Neuronal stem cell (in vitro differentiated cells): Measurements from ENCODE around the gene KCNH4.
A peak's percentile ranks its signal among the peaks of the same experiment; 100 is the strongest.
"Not testable (repeated sequence)": the region's sequence is repeated elsewhere in the genome, so short reads cannot be mapped to it uniquely, and the experiment has no call there.

Experiments used
- DNase-seq: peaks from one replicate; pipeline ENCODE4 v3.0.0-alpha.2; 2013; ENCODE audit warnings: low spot score
- H2AFZ ChIP-seq: one replicate; pipeline ENCODE4 v1.6.1; 2013; ENCODE audit warnings: mild to moderate bottlenecking, low read length, inconsistent platforms
- H2AK5ac ChIP-seq: 2 replicates; pipeline ENCODE4 v1.6.1; 2013; ENCODE audit warnings: low read depth, mild to moderate bottlenecking, inconsistent platforms, low read length, moderate library complexity, mixed read lengths
- H2BK120ac ChIP-seq: 2 replicates; pipeline ENCODE4 v1.6.1; 2013; ENCODE audit warnings: low read depth, mild to moderate bottlenecking, inconsistent platforms, low read length, moderate library complexity, mixed read lengths
- H2BK12ac ChIP-seq: one replicate; pipeline ENCODE4 v1.6.1; 2013; ENCODE audit warnings: low read length, inconsistent platforms
- H2BK15ac ChIP-seq: 2 replicates; pipeline ENCODE4 v1.6.1; 2013; ENCODE audit warnings: mild to moderate bottlenecking, low read length, inconsistent platforms, mixed read lengths
- H2BK5ac ChIP-seq: one replicate; pipeline ENCODE4 v1.6.1; 2013; ENCODE audit warnings: inconsistent platforms, mild to moderate bottlenecking, low read length, moderate library complexity
- H3K14ac ChIP-seq: one replicate; pipeline ENCODE4 v1.6.1; 2013; ENCODE audit warnings: low read length, inconsistent platforms
- H3K18ac ChIP-seq: 2 replicates; pipeline ENCODE4 v1.6.1; 2013; ENCODE audit warnings: low read length, inconsistent platforms
- H3K23ac ChIP-seq: 2 replicates; pipeline ENCODE4 v1.6.1; 2013; ENCODE audit warnings: low read depth, mild to moderate bottlenecking, mixed read lengths, low read length, inconsistent platforms; ENCODE audit not compliant: poor library complexity
- H3K27ac ChIP-seq: replicated peaks from 3 replicates; pipeline ENCODE4 v1.5.1; 2013; ENCODE audit warnings: low read length, inconsistent platforms
- H3K27me3 ChIP-seq, 3 experiments: 2 replicates each; pipeline ENCODE4 v1.6.1; 2013; ENCODE audit warnings: low read length in 3 of 3, mild to moderate bottlenecking in 2 of 3, inconsistent platforms in 1 of 3, low read depth in 1 of 3, mixed read lengths in 1 of 3, moderate library complexity in 1 of 3; ENCODE audit not compliant: control insufficient read depth in 3 of 3, insufficient read depth in 3 of 3
- H3K36me3 ChIP-seq, 2 donors: replicated peaks in 1 of 2; 2 replicates each; pipeline ENCODE4 v1.6.1; 2013; ENCODE audit warnings: low read length in 2 of 2; ENCODE audit not compliant: control insufficient read depth in 2 of 2, insufficient read depth in 2 of 2
- H3K4ac ChIP-seq: 2 replicates; pipeline ENCODE4 v1.6.1; 2013; ENCODE audit warnings: inconsistent platforms, mild to moderate bottlenecking, low read length, moderate library complexity
- H3K4me1 ChIP-seq, 2 donors: 1 replicate in 1 of 2; 2 replicates in 1 of 2; pipeline ENCODE4 v1.6.1; 2013; ENCODE audit warnings: low read length in 2 of 2, low read depth in 1 of 2; ENCODE audit not compliant: control insufficient read depth in 2 of 2, insufficient read depth in 1 of 2
- H3K4me2 ChIP-seq: one replicate; pipeline ENCODE4 v1.6.1; 2013; ENCODE audit warnings: mild to moderate bottlenecking, low read length, inconsistent platforms; ENCODE audit not compliant: insufficient read depth, poor library complexity, severe bottlenecking
- H3K4me3 ChIP-seq, 2 donors: 2 replicates each; pipeline ENCODE4 v1.5.1; 2013; ENCODE audit warnings: low read length in 2 of 2, mild to moderate bottlenecking in 2 of 2, inconsistent platforms in 1 of 2, moderate library complexity in 1 of 2
- H3K79me1 ChIP-seq: one replicate; pipeline ENCODE4 v1.6.1; 2013; ENCODE audit warnings: low read depth, mild to moderate bottlenecking, inconsistent platforms, low read length, moderate library complexity
- H3K9ac ChIP-seq: one replicate; pipeline ENCODE4 v1.6.1; 2013; ENCODE audit warnings: mild to moderate bottlenecking, low read depth, low read length, inconsistent platforms; ENCODE audit not compliant: poor library complexity
- H3K9me3 ChIP-seq, 2 donors: replicated peaks in 1 of 2; 2 replicates each; pipeline versions ENCODE3 to v1.6.1; 2013; ENCODE audit warnings: low read length in 2 of 2, mild to moderate bottlenecking in 2 of 2, inconsistent platforms in 1 of 2, low read depth in 1 of 2, mixed read lengths in 1 of 2, moderate library complexity in 1 of 2; ENCODE audit not compliant: control insufficient read depth in 2 of 2, insufficient read depth in 1 of 2
- H4K8ac ChIP-seq: one replicate; pipeline ENCODE4 v1.6.1; 2013; ENCODE audit warnings: low read depth, mild to moderate bottlenecking, inconsistent platforms, low read length, moderate library complexity
- H4K91ac ChIP-seq: one replicate; pipeline ENCODE4 v1.6.1; 2013; ENCODE audit warnings: low read length, low read depth, mild to moderate bottlenecking, inconsistent platforms; ENCODE audit not compliant: poor library complexity
- WGBS, 2 donors: extraction: QIAGEN DNeasy Blood & Tissue Kit; methylation state at CpG; one replicate each; pipeline ENCODE4 v1.1.7; 2013; ENCODE audit warnings: missing lambda C conversion rate in 2 of 2, mixed read lengths in 1 of 2; ENCODE audit not compliant: insufficient read length in 2 of 2, insufficient replicate concordance in 1 of 2; ENCODE audit errors: extremely low coverage in 2 of 2; 5-methylcytosine and 5-hydroxymethylcytosine counted together

The KCNH4 gene

DNA sequence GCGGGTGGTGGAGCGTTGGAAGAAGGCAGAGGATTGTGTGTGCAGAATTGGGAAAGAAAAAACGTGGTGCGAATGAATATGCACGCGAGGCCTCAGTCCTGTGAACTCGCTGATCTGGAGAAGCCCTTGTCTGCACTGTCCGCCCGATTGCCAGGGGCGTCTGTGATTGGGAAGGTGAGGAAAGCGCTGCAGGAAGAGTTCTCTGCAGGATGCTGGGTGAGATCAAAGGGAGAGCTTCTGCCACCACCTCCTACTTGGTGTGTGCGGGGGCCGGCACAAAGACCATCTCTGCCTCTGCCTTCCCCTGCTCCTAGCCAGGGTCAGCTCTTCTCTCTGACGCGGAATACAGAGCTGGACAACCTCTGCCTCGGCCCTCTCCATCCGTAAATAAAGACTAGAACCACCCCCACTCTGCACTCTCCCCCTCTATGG lies 25.3 kb downstream of the KCNH4 start:
- no peak overlapping the region for H3K4ac ChIP-seq
- H3K36me3 ChIP-seq: peaks cover 0 to 15% of the 10 kb centered on the region in 2 donors
- H3K4me2 ChIP-seq: peak overlapping the region; percentile 47
- H3K27me3 ChIP-seq: no peaks in the 10 kb centered on the region
- H2AK5ac ChIP-seq: peak overlapping the region; percentile 88
- peak overlapping the region; percentile 77 for H2AFZ ChIP-seq
- peaks cover 11% of the 10 kb centered on the region for H3K79me1 ChIP-seq
- WGBS, 2 donors: no CpG with 5 or more reads among the region's 17 CpGs
- H2BK15ac ChIP-seq: peak overlapping the region; percentile 21
- H3K14ac ChIP-seq: no peak overlapping the region
- no peak overlapping the region for H3K18ac ChIP-seq
- H2BK5ac ChIP-seq: no peak overlapping the region
- no peak overlapping the region for H2BK120ac ChIP-seq
- no peak overlapping the region for H3K27ac ChIP-seq
- no peak overlapping the region for H4K8ac ChIP-seq
- H4K91ac ChIP-seq: no peak overlapping the region
- H3K4me3 ChIP-seq: peak overlapping the region; percentile 28 to 71
- peaks cover 12 to 22% of the 10 kb centered on the region in 2 donors for H3K4me1 ChIP-seq
- H2BK12ac ChIP-seq: no peak overlapping the region
- no peaks in the 10 kb centered on the region for H3K9me3 ChIP-seq
- H3K23ac ChIP-seq: no peak overlapping the region
- H3K9ac ChIP-seq: no peak overlapping the region
- DNase-seq: no peak

DNA sequence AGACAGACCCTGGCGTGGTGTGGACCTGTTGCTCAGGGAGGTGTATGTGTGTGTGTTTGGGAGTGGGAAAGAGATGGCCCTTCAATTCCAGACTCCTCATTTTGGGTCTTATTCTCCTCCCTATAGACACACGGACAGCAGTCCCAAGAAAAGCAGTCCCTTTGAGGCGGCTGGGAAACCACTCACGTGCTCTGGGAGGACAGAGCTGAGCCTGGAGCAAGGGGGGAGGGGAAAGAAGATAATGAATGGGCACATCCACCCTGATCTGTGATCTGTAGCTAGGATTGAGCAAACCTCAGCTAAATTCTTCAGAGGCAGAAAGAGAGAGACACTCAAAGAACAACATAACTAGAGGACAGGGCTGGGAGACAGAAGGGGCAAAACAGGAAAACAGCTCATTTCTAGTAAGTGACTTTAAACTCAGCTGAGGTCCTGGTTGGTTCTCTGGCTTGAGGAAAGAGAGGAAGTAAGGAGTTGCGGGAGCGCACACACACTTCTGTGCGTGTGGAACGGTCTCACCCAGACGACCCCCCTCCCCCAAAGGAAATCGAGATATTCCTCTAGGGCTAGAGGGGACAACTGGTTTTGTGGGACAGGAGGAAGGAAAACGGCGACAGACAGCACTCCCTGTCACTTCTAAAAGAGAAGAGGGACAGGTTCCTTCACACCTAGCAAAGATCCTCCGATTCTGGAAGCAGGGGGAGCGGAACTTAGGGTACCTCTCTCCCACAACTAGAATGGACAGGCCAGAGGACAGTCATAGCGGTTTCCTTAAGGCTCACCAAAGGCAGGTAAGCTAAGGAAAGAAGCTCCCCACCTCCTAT lies 26.8 kb downstream of the KCNH4 start:
- Histone ChIP-seq H3K18ac (peak overlapping the region; percentile 96), H3K79me1 (peaks cover 11% of the 10 kb centered on the region), H3K23ac (no peak overlapping the region), H3K4me2 (peak overlapping the region; percentile 89), H4K91ac (no peak overlapping the region), H4K8ac (peak overlapping the region; percentile 21), H2BK12ac (no peak overlapping the region), H2AK5ac (peak overlapping the region; percentile 75), H3K27ac (no peak overlapping the region), H3K14ac (peak overlapping the region; percentile 87), H3K9ac (peak overlapping the region; percentile 93), H2AFZ (peak overlapping the region; percentile 87), H3K27me3 (no peaks in the 10 kb centered on the region), H2BK5ac (no peak overlapping the region), H2BK15ac (no peak overlapping the region), H3K9me3 (no peaks in the 10 kb centered on the region), H3K4ac (no peak overlapping the region), H3K4me3 (peak overlapping the region; percentile 87 to 97), H3K4me1 (peaks cover 9 to 10% of the 10 kb centered on the region in 2 donors), H3K36me3 (peaks cover 0 to 26% of the 10 kb centered on the region in 2 donors), H2BK120ac (no peak overlapping the region)
- no peak for DNase-seq
- no CpG with 5 or more reads among the region's 15 CpGs for WGBS, 2 donors

DNA sequence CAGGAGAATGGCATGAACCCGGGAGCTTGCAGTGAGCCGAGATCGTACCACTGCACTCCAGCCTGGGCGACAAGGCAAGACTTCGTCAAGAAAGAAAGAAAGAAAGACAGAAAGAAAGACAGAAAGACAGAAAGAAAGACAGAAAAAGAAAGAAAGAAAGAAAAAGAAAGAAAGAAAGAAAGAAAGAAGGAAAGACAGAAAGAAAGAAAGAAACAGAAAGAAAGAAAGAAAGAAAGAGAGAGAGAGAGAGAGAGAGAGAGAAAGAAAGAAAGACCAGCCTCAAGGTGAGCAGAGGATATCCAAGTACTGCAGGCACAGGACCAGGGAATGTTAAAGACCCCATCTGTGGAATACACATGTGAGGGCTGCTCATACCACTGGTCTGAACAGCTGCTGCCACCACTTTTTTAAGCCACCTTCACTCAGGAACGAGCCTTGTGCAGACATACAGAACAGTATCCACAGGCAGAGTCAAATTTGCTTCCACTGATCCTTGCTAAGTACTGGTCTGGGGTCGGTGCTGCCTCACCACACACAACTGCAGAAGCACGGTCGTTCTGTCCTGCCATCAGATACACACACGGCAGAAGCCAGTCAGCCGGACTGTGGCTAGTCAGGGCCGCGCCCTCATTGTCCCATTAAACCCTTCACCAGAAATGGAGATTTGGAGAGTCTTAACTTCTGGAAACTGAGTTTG lies 33.9 kb downstream of the KCNH4 start:
- no peak overlapping the region for H3K23ac ChIP-seq
- no peak overlapping the region for H2BK5ac ChIP-seq
- no peaks in the 10 kb centered on the region for H3K9me3 ChIP-seq
- H3K4me1 ChIP-seq: peaks cover 10 to 11% of the 10 kb centered on the region in 2 donors
- H4K8ac ChIP-seq: no peak overlapping the region
- no CpG with 5 or more reads among the region's 13 CpGs for WGBS, 2 donors
- H3K36me3 ChIP-seq: peaks cover 3 to 58% of the 10 kb centered on the region in 2 donors
- H3K27me3 ChIP-seq: no peaks in the 10 kb centered on the region
- no peak overlapping the region for H4K91ac ChIP-seq
- no peak for DNase-seq
- no peak overlapping the region for H3K4ac ChIP-seq
- no peak overlapping the region for H3K14ac ChIP-seq
- H3K18ac ChIP-seq: no peak overlapping the region
- no peak overlapping the region for H2AFZ ChIP-seq
- H2BK120ac ChIP-seq: no peak overlapping the region
- peaks cover 2% of the 10 kb centered on the region for H3K79me1 ChIP-seq
- H2AK5ac ChIP-seq: no peak overlapping the region
- H2BK12ac ChIP-seq: no peak overlapping the region
- H3K4me2 ChIP-seq: no peak overlapping the region
- no peak overlapping the region for H3K27ac ChIP-seq
- H3K9ac ChIP-seq: no peak overlapping the region
- H3K4me3 ChIP-seq: no peak overlapping the region
- H2BK15ac ChIP-seq: no peak overlapping the region

DNA sequence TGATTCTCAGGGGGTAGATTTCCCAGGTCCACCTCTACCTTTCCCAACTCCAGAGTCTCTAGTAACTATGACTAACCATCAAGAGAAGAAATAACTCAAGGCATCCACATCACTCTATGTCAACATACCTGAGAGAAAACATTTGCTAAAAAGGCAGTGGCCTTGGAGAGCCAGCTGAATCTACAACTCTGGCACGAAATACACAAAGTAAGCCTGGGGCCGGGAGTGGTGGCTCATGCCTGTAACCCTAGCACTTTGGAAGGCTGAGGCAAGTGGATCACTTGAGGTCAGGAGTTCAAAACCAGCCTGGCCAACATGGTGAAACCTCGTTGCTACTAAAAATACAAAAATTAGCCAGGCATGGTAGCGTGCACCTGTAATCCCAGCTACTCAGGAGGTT lies 37.8 kb downstream of the KCNH4 start:
- not testable (repeated sequence) for H2BK120ac ChIP-seq, H2AFZ ChIP-seq, H3K4ac ChIP-seq, H4K91ac ChIP-seq, H3K18ac ChIP-seq, DNase-seq, H3K27me3 ChIP-seq, H2BK15ac ChIP-seq, H3K4me2 ChIP-seq, H2BK5ac ChIP-seq, H3K4me3 ChIP-seq, H3K9ac ChIP-seq, H3K23ac ChIP-seq, H3K79me1 ChIP-seq, H4K8ac ChIP-seq, H2BK12ac ChIP-seq, H3K14ac ChIP-seq, H2AK5ac ChIP-seq, H3K9me3 ChIP-seq
- Histone ChIP-seq H3K4me1 (peaks cover 7 to 18% of the 10 kb centered on the region in 2 donors), H3K36me3 (peaks cover 6 to 39% of the 10 kb centered on the region in 2 donors), H3K27ac (peak overlapping the region; percentile 71)
- no CpG with 5 or more reads among the region's 4 CpGs for WGBS, 2 donors
